Lung (tissue), 12 donors: ENCODE data around the gene NUSAP1. TPM values are rescaled to one million over a fixed set of nuclear protein-coding genes. Genes with fewer than 3 reads are reported as not detected.
A peak's percentile ranks its signal among the peaks of the same experiment; 100 is the strongest.

Source experiments
- ATAC-seq: fragments of 200-7000 bp; cut with Tn5 transposase; one replicate; pipeline ENCODE4 v1.9.1; 2020; ENCODE audit warnings: moderate number of reproducible peaks; ENCODE audit not compliant: insufficient read depth, low FRiP score
- DNase-seq, 3 donors: peaks; one replicate each; pipeline ENCODE4 v3.0.0-alpha.2; 2013 to 2017
- H3K27ac ChIP-seq, 2 donors: one replicate each; pipeline ENCODE4 v1.5.1; 2013; ENCODE audit warnings: mild to moderate bottlenecking in 2 of 2, moderate library complexity in 2 of 2, control low read depth in 1 of 2, inconsistent platforms in 1 of 2, low read depth in 1 of 2, low read length in 1 of 2
- H3K27me3 ChIP-seq, 3 donors: one replicate each; pipeline ENCODE4 v1.5.1; 2013; ENCODE audit warnings: low read length in 2 of 3; ENCODE audit not compliant: control insufficient read depth in 3 of 3, insufficient read depth in 3 of 3
- H3K36me3 ChIP-seq, 4 donors: one replicate each; pipeline ENCODE4 v1.5.1; 2013; ENCODE audit warnings: low read length in 4 of 4, mild to moderate bottlenecking in 1 of 4, moderate library complexity in 1 of 4; ENCODE audit not compliant: control insufficient read depth in 4 of 4, insufficient read depth in 4 of 4
- H3K4me1 ChIP-seq, 5 donors: one replicate each; pipeline ENCODE4 v1.5.1; 2013; ENCODE audit warnings: low read length in 5 of 5, mild to moderate bottlenecking in 2 of 5, moderate library complexity in 1 of 5; ENCODE audit not compliant: control insufficient read depth in 5 of 5, insufficient read depth in 5 of 5
- H3K4me3 ChIP-seq: one replicate; pipeline ENCODE4 v1.5.1; 2013; ENCODE audit warnings: mild to moderate bottlenecking, control low read depth, moderate library complexity
- H3K9ac ChIP-seq, 2 donors: one replicate each; pipeline ENCODE4 v1.5.1; 2013; ENCODE audit warnings: low read length in 2 of 2, control low read depth in 1 of 2; ENCODE audit not compliant: insufficient read depth in 1 of 2
- H3K9me3 ChIP-seq, 4 donors: one replicate each; pipeline ENCODE4 v1.5.1; 2013; ENCODE audit warnings: low read length in 3 of 4, mild to moderate bottlenecking in 1 of 4, moderate library complexity in 1 of 4; ENCODE audit not compliant: control insufficient read depth in 4 of 4, insufficient read depth in 3 of 4
- CTCF ChIP-seq: IDR thresholded peaks from 2 replicates; pipeline ENCODE4 v1.5.1; 2012; ENCODE audit warnings: mild to moderate bottlenecking; ENCODE audit errors: control extremely low read depth, extremely low read depth
- WGBS, 2 donors: extraction: QIAGEN DNeasy Blood & Tissue Kit; methylation state at CpG; one replicate each; pipeline ENCODE4 v1.1.7; 2013; 5-methylcytosine and 5-hydroxymethylcytosine counted together
- polyA plus RNA-seq, 2 donors: library from polyadenylated mRNA; stranded (reverse); fragments of 200-250 nt; gene quantifications; one replicate each; pipeline ENCODE4 v1.2.1, GENCODE V29; 2013
- total RNA-seq, 2 donors: library from RNA; depleted of rRNA in 1 of 2; stranded (reverse); fragments of >200 nt in 1 of 2; gene quantifications; one replicate each; pipeline ENCODE4 v1.2.1, GENCODE V29; 2014 to 2021
- donor health status: control.
- donor health status: control.
- donor health status: Bipolar disorder and iron deficiency.
- donor health status: healthy.
- donor health status: DM: yes; HTN: yes; CAD: no.

Gene NUSAP1
- total and polyA plus RNA-seq, 4 donors = 3.7 to 24.1 (median 6.5) TPM

- Histone ChIP-seq H3K36me3 (no peaks in the 10 kb centered on the region), H3K4me3 (peak overlapping the region; percentile 72), H3K9me3 (no peaks in the 10 kb centered on the region), H3K27me3 (no peaks in the 10 kb centered on the region), H3K9ac (peak overlapping the region in 1 of 2 donors; percentile 82), H3K27ac (peak overlapping the region in 1 of 2 donors; percentile 77), H3K4me1 (peaks cover 0 to 11% (median 0%) of the 10 kb centered on the region in 5 donors)
- ATAC-seq = peak; percentile 78
- no peak for DNase-seq
- peak; percentile 4 for TF ChIP-seq CTCF
- 3 to 5% methylated on average over 14 of the region's 14 CpGs for WGBS, 2 donors
Observed at GRCh38 chr15:41331833-41332193, 868 bp upstream of the NUSAP1 start.

DNA sequence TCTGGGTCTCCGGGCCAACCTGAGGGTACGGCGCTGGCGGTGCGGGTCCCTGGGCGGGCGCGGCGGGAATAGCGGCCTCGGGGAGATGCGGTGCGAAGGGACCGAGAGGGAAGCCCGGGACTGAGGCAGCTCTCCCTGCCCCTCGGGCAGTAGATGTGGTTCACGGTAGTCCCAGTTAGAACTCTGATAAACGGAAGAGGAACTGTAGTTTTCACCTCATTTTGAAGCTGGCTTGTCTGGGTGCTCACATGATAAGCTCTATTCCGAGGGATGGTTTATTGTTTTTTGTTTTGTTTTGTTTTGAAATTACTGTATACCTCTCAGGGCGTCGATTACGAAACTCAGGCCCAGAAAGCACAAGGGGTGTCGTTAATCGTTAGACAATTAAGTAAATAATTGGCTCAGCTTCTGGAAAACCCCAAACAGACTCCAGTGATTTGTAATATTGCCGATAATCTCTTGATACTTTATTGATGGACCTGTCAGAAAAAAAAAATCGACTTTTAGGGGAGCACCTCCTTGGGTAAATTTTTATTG, 413 bp downstream of the NUSAP1 start:
- H3K27ac ChIP-seq = peak overlapping the region in 1 of 2 donors; percentile 62
- H3K27me3 ChIP-seq = no peaks in the 10 kb centered on the region
- ATAC-seq = no peak
- no peak for DNase-seq
- no peaks in the 10 kb centered on the region for H3K9me3 ChIP-seq
- TF ChIP-seq CTCF = no peak
- H3K36me3 ChIP-seq = no peaks in the 10 kb centered on the region
- peak overlapping the region; percentile 71 to 98 for H3K9ac ChIP-seq
- H3K4me1 ChIP-seq = peaks cover 0 to 11% (median 0%) of the 10 kb centered on the region in 5 donors
- H3K4me3 ChIP-seq = peak overlapping the region; percentile 57
- 0% methylated on average over 26 of the region's 26 CpGs for WGBS, 2 donors

DNA sequence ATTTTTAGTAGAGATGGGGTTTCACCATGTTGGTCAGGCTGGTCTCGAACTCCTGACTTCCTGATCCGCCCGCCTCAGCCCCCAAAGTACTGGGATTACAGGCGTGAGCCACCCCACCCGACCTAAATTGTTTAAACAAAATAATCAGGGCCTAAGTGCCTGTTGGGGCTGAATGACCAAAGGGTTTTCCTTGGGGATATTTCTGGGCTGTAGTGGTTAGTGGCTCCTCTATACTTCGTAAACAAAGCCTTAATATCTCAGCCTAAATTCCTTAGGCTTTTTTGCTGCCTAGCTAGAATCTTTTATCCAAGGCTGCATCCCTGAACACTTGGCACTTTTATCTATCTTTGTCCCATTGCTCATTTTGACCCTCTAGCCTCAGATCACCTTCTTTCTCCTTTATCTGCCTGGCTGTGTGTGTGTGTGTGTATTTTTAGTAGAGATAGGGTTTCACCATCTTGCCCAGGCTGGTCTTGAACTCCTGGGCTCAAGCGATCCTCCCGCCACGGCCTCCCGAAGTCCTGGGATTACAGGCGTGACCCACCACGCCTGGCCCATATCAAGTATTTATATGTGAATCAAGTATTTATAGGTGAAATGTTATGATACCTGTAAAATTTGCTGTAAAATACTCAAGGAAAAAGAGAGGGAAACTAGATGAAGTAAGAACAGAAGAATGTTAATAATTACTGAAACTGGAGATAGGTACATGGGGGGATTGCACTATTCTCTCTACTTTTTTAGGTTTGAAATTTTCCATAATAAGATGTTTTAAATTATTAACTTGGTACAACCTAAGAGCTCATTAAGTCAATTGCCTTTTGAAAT, 1.8 kb downstream of the NUSAP1 start:
- WGBS, 2 donors = 84% methylated on average over 12 of the region's 12 CpGs
- no peaks in the 10 kb centered on the region for H3K9me3 ChIP-seq
- no peak for ATAC-seq
- peak in 1 of 3 donors; percentile 4 for DNase-seq
- H3K27ac ChIP-seq = no peak overlapping the region
- TF ChIP-seq CTCF = no peak
- H3K36me3 ChIP-seq = no peaks in the 10 kb centered on the region
- peaks cover 0 to 11% (median 0%) of the 10 kb centered on the region in 5 donors for H3K4me1 ChIP-seq
- H3K27me3 ChIP-seq = no peaks in the 10 kb centered on the region
- no peak overlapping the region for H3K4me3 ChIP-seq
- H3K9ac ChIP-seq = no peak overlapping the region
